ENCODE data around the gene FLNB. TPM values are rescaled to one million over a fixed set of nuclear protein-coding genes. Genes with fewer than 3 reads are reported as not detected.
A peak's percentile ranks its signal among the peaks of the same experiment; 100 is the strongest.

Gene FLNB
- polyA plus RNA-seq, 3 donors = 0.47 to 4.0 (median 2.1) TPM

- Histone ChIP-seq H3K9me3 (replicated peaks in 1 of 2; ENCODE audit: control insufficient read depth in 1 of 2, insufficient read depth in 1 of 2, low read length in 2 of 2) (no peaks in the 10 kb centered on the region), H3K27me3 (ENCODE audit: control insufficient read depth in 2 of 2, insufficient read depth in 2 of 2, low read length in 2 of 2) (no peaks in the 10 kb centered on the region), H3K36me3 (replicated peaks in 1 of 2; ENCODE audit: control insufficient read depth in 1 of 2, insufficient read depth in 2 of 2, low read length in 2 of 2) (no peaks in the 10 kb centered on the region), H3K27ac (ENCODE audit: low read depth in 1 of 2, low read length in 2 of 2) (no peak overlapping the region), H3K4me2 (replicated peaks; ENCODE audit: extremely low read depth, low read length, poor library complexity, severe bottlenecking) (peak overlapping the region; percentile 18), H3K79me2 (ENCODE audit: insufficient read depth, low read length) (no peaks in the 10 kb centered on the region), H3K4me1 (ENCODE audit: control insufficient read depth in 1 of 2, insufficient read depth in 2 of 2, low read length in 2 of 2) (peaks cover 25 to 35% of the 10 kb centered on the region in 2 donors), H3K9ac (ENCODE audit: insufficient read depth, low read length, poor library complexity, severe bottlenecking) (no peak overlapping the region), H2AFZ (ENCODE audit: insufficient read depth, low read depth, low read length, poor library complexity, severe bottlenecking) (no peak overlapping the region), H4K20me1 (ENCODE audit: insufficient read depth, low read length) (no peaks in the 10 kb centered on the region), H3K4me3 (replicated peaks in 1 of 3; ENCODE audit: low read depth in 2 of 3, low read length in 3 of 3) (peak overlapping the region in 1 of 3 experiments; percentile 5)
- peak in 1 of 3 donors; percentile 38 for DNase-seq
- 7% methylated on average over 3 of the region's 10 CpGs for WGBS (ENCODE audit: insufficient coverage)
- TF ChIP-seq CTCF (IDR thresholded peaks at IDR 0.05) = no peak
- H3K4me3 Mint-ChIP-seq = peak overlapping the region in 1 of 2 donors; percentile 84
- no peaks in the 10 kb centered on the region for H3K36me3 Mint-ChIP-seq
- intact Hi-C loops (cut with micrococcal nuclease) = loop anchor here in 1 of 2 donors (5.0 kb wide), 1 partner anchor 41 kb away; no protein-coding TSS in a partner anchor
- H3K27ac Mint-ChIP-seq = peak overlapping the region in 4 of 7 donors; percentile 6 to 72 (median 17)
- peaks cover 2 to 7% (median 3%) of the 10 kb centered on the region in 3 donors for H3K27me3 Mint-ChIP-seq (ENCODE audit: low read depth in 3 of 3)
- H3K9me3 Mint-ChIP-seq = peaks cover 0 to 3% (median 0%) of the 10 kb centered on the region in 7 donors
- H3K4me1 Mint-ChIP-seq = peaks cover 36% of the 10 kb centered on the region
Observed at GRCh38 chr3:57998366-57999283, 9.6 kb upstream of the FLNB start.

DNA sequence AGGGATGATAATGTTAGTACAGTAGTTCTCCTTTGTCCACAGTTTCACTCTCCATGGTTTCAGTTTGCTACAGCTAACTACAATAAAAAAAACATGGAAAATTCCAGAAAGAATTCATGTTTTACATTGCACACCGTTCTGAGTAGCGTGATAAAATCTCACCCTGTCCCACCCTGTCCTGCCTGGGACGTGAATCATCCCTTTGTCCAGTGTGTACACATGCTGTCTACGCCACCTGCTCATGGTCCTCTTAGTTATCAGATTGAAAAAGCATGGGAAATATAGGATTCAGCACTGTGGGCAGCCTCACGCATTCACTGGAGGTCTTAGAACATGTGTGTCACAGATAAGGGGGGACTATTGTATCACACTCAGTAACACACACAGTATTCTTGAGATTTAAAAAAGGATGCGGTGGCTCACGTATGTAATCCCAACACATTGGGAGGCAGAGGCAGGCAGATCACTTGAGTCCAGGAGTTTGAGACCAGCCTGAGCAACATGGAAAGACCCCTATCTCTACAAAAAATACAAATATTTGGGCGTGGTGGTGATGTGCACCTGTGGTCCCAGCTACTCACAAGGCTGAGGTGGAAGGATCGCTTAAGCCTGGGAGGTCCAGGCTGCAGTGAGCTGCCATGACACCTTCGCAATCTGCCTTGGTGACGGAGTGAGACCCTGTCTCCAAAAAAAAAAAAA lies 8.7 kb upstream of the FLNB start:
- H3K4me1 Mint-ChIP-seq = peaks cover 36% of the 10 kb centered on the region
- Histone ChIP-seq H3K27me3 (ENCODE audit: control insufficient read depth in 2 of 2, insufficient read depth in 2 of 2, low read length in 2 of 2) (no peaks in the 10 kb centered on the region), H3K9me3 (replicated peaks in 1 of 2; ENCODE audit: control insufficient read depth in 1 of 2, insufficient read depth in 1 of 2, low read length in 2 of 2) (no peaks in the 10 kb centered on the region), H2AFZ (ENCODE audit: insufficient read depth, low read depth, low read length, poor library complexity, severe bottlenecking) (no peak overlapping the region), H3K4me1 (ENCODE audit: control insufficient read depth in 1 of 2, insufficient read depth in 2 of 2, low read length in 2 of 2) (peaks cover 25 to 35% of the 10 kb centered on the region in 2 donors), H3K9ac (ENCODE audit: insufficient read depth, low read length, poor library complexity, severe bottlenecking) (no peak overlapping the region), H4K20me1 (ENCODE audit: insufficient read depth, low read length) (no peaks in the 10 kb centered on the region), H3K4me3 (replicated peaks in 1 of 3; ENCODE audit: low read depth in 2 of 3, low read length in 3 of 3) (no peak overlapping the region), H3K79me2 (ENCODE audit: insufficient read depth, low read length) (no peaks in the 10 kb centered on the region), H3K36me3 (replicated peaks in 1 of 2; ENCODE audit: control insufficient read depth in 1 of 2, insufficient read depth in 2 of 2, low read length in 2 of 2) (no peaks in the 10 kb centered on the region), H3K4me2 (replicated peaks; ENCODE audit: extremely low read depth, low read length, poor library complexity, severe bottlenecking) (no peak overlapping the region), H3K27ac (ENCODE audit: low read depth in 1 of 2, low read length in 2 of 2) (no peak overlapping the region)
- no peak for DNase-seq
- no peak overlapping the region for H3K27ac Mint-ChIP-seq
- H3K9me3 Mint-ChIP-seq = peaks cover 0 to 2% (median 0%) of the 10 kb centered on the region in 7 donors
- H3K27me3 Mint-ChIP-seq (ENCODE audit: low read depth in 3 of 3) = peaks cover 0 to 7% (median 3%) of the 10 kb centered on the region in 3 donors
- no peak overlapping the region for H3K4me3 Mint-ChIP-seq
- TF ChIP-seq CTCF (IDR thresholded peaks at IDR 0.05) = no peak
- 92% methylated on average over 7 of the region's 11 CpGs for WGBS (ENCODE audit: insufficient coverage)
- intact Hi-C loops (cut with micrococcal nuclease) = loop anchor here in 1 of 2 donors (5.0 kb wide), 1 partner anchor 42 kb away; no protein-coding TSS in a partner anchor
- H3K36me3 Mint-ChIP-seq = no peaks in the 10 kb centered on the region
